Heart right ventricle (tissue), 16 donors: ENCODE results near the gene SRRM2. TPM values are rescaled to one million over a fixed set of nuclear protein-coding genes. Genes with fewer than 3 reads are reported as not detected.

Experiments
- ATAC-seq, 8 donors: fragments of 200-7000 bp; cut with Tn5 transposase; one replicate each; pipeline ENCODE4 v1.9.1; 2020; ENCODE audit warnings: mild to moderate bottlenecking in 8 of 8, moderate library complexity in 8 of 8, moderate number of reproducible peaks in 1 of 8
- DNase-seq, 2 donors: peaks; one replicate each; pipeline ENCODE4 v3.0.0-alpha.2; 2020
- H3K27ac ChIP-seq, 10 donors: fragments of 200-600 bp; sonication (generic) in 2 of 10; one replicate each; pipeline versions ENCODE4 v1.5.0 to v1.8.0; 2020 to 2022; ENCODE audit warnings: mild to moderate bottlenecking in 3 of 10
- H3K27me3 ChIP-seq, 7 donors: fragments of 200-600 bp; one replicate each; pipeline ENCODE4 v1.8.0; 2021 to 2022; ENCODE audit warnings: mild to moderate bottlenecking in 2 of 7
- H3K36me3 ChIP-seq, 9 donors: fragments of 200-600 bp; sonication (generic) in 1 of 9; one replicate each; pipeline versions ENCODE4 v1.5.0 to v1.8.0; 2020 to 2022; ENCODE audit warnings: mild to moderate bottlenecking in 2 of 9
- H3K4me1 ChIP-seq, 9 donors: fragments of 200-600 bp; sonication (generic) in 1 of 9; one replicate each; pipeline versions ENCODE4 v1.5.0 to v1.8.0; 2020 to 2022; ENCODE audit warnings: mild to moderate bottlenecking in 4 of 9
- H3K4me3 ChIP-seq, 10 donors: fragments of 200-600 bp; sonication (generic) in 2 of 10; one replicate each; pipeline versions ENCODE4 v1.5.0 to v1.8.0; 2020 to 2022; ENCODE audit warnings: mild to moderate bottlenecking in 7 of 10, moderate library complexity in 2 of 10
- H3K9me3 ChIP-seq, 11 donors: fragments of 200-600 bp in 10 of 11; sonication (generic) in 2 of 11; one replicate each; pipeline versions ENCODE4 v1.5.0 to v1.8.0; 2013 to 2022; ENCODE audit warnings: mild to moderate bottlenecking in 2 of 11, control low read depth in 1 of 11, moderate library complexity in 1 of 11
- CTCF ChIP-seq, 9 donors: fragments of 200-600 bp; sonication (generic) in 2 of 9; IDR thresholded peaks; one replicate each; pipeline versions ENCODE4 v1.5.0 to v1.8.0; 2021 to 2022; ENCODE audit warnings: antibody characterized with exemption in 9 of 9, mild to moderate bottlenecking in 5 of 9, moderate library complexity in 1 of 9
- WGBS, 2 donors: extraction: QIAGEN DNeasy Blood & Tissue Kit; methylation state at CpG; one replicate each; pipeline ENCODE4 v1.1.7; 2013; ENCODE audit warnings: inconsistent platforms in 1 of 2; 5-methylcytosine and 5-hydroxymethylcytosine counted together
- intact Hi-C, 10 donors: fragments of 100-400 bp; cut with DNase I; formaldehyde crosslinking; loops; one replicate each; pipeline versions ENCODE4 v1.11.1 to v1.14.2; 2022
- polyA plus RNA-seq, 2 donors: library from polyadenylated mRNA; stranded (reverse); fragments of 200-250 nt; gene quantifications; one replicate each; pipeline ENCODE4 v1.2.3, GENCODE V29; 2013
- total RNA-seq, 10 donors: library from RNA; stranded (reverse); fragmentation: NEBNext Ultra II Directional in 3 of 10; extraction: Animal tissue kit (Norgen Biotek cat#: 25700) in 3 of 10; gene quantifications; one replicate each; pipeline versions ENCODE4 v1.2.1 to v1.2.4, GENCODE V29; 2021 to 2023
- donor health status: Arrhythmogenic right ventricular cardiomyopathy.
- donor health status: ischemic (EF 13 %, LVEDD 7.1; RV severe dilation, severe dysfunction).
- donor health status: healthy with polysubstance abuse.
- donor health status: DM: no; HTN: yes; CAD: no.
- donor health status: DM: no; HTN: no; CAD: no.
- donor health status: ischemic (EF 25% LVEDD 6.9; RV normal size, moderate dysfunction).
- donor health status: ischemic (EF 25% LVEDD 5.7; RV mildly dilated, moderate dysfunction).
- donor health status: healthy.
- donor health status: DM: yes; HTN: yes; CAD: no.
- donor health status: Ischemic cardiomyopathy.
- donor health status: ischemic (EF 35%, LVEDD 5.7; RV mildly dilated, moderate dysfunction).
- donor health status: nonischemic (EF 11% LVEDD 7.7; RV severe dilation, severe dysfunction).
- donor health status: DM: yes; HTN: yes; CAD: no.
- donor health status: PGD.
- donor health status: ischemic (EF 29% LVEDD 5.4; RV normal size, mild dysfunction).
- donor health status: nonischemic (EF 23%, LVEDD 6.1; RV moderate dilation, normal function).

The SRRM2 gene
- total and polyA plus RNA-seq, 12 donors: 182 to 1,328 (median 261) TPM

GRCh38 chr16:2787406-2787805 is 35.0 kb downstream of the SRRM2 start, which contains the start of gene PRSS33:
Gene PRSS33, minus strand, starts transcription at chr16:2787560. Its CDS starts 1,013 bp downstream, at chr16:2786547.
- Histone ChIP-seq H3K4me3 (peak within 1 kb of the TSS in 1 of 10 donors; percentile 12), H3K27ac (peak within 1 kb of the TSS in 1 of 10 donors; percentile 20), H3K4me1 (peaks cover 0 to 16% (median 7%) of the 10 kb centered on the region in 9 donors), H3K27me3 (peaks cover 7 to 88% (median 73%) of the 10 kb centered on the region in 7 donors), H3K9me3 (no peaks in the 10 kb centered on the region), H3K36me3 (no peaks in the 10 kb centered on the region)
- DNase-seq (no peak), ATAC-seq (no peak)
- TF ChIP-seq CTCF (IDR thresholded peaks at IDR 0.05): no peak
- intact Hi-C loops: no loop called here
- WGBS, 2 donors: 31 to 41% methylated on average over 10 of the region's 10 CpGs

- no peak for TF ChIP-seq CTCF (IDR thresholded peaks at IDR 0.05)
- peaks cover 7 to 91% (median 76%) of the 10 kb centered on the region in 7 donors for H3K27me3 ChIP-seq
- DNase-seq (no peak), ATAC-seq (no peak)
- peak overlapping the region in 1 of 10 donors; percentile 12 for H3K4me3 ChIP-seq
- H3K36me3 ChIP-seq: no peaks in the 10 kb centered on the region
- WGBS, 2 donors: 32 to 53% methylated on average over 7 of the region's 7 CpGs
- H3K9me3 ChIP-seq: no peaks in the 10 kb centered on the region
- H3K27ac ChIP-seq: peak overlapping the region in 1 of 10 donors; percentile 20
- peaks cover 0 to 20% (median 7%) of the 10 kb centered on the region in 9 donors for H3K4me1 ChIP-seq
- intact Hi-C loops: no loop called here
Measured at GRCh38 chr16:2787961-2788360, 35.5 kb downstream of the SRRM2 start.

- WGBS, 2 donors: 83 to 85% methylated on average over 5 of the region's 5 CpGs
- H3K27ac ChIP-seq: no peak overlapping the region
- no peak overlapping the region for H3K4me3 ChIP-seq
- peaks cover 0 to 32% (median 2%) of the 10 kb centered on the region in 9 donors for H3K4me1 ChIP-seq
- no peaks in the 10 kb centered on the region for H3K36me3 ChIP-seq
- intact Hi-C loops: no loop called here
- no peak for DNase-seq
- no peaks in the 10 kb centered on the region for H3K9me3 ChIP-seq
- H3K27me3 ChIP-seq: peaks cover under 1 to 70% (median 58%) of the 10 kb centered on the region in 7 donors
- ATAC-seq: no peak
- no peak for TF ChIP-seq CTCF (IDR thresholded peaks at IDR 0.05)
Measured at GRCh38 chr16:2790631-2791030, 38.2 kb downstream of the SRRM2 start.

GRCh38 chr16:2791174-2791573 is 38.7 kb downstream of the SRRM2 start:
- Histone ChIP-seq H3K9me3 (no peaks in the 10 kb centered on the region), H3K27ac (no peak overlapping the region), H3K4me1 (peaks cover 0 to 32% (median 0%) of the 10 kb centered on the region in 9 donors), H3K36me3 (no peaks in the 10 kb centered on the region), H3K27me3 (peaks cover 0 to 64% (median 52%) of the 10 kb centered on the region in 7 donors), H3K4me3 (no peak overlapping the region)
- ATAC-seq (no peak), DNase-seq (no peak)
- intact Hi-C loops: no loop called here
- no peak for TF ChIP-seq CTCF (IDR thresholded peaks at IDR 0.05)
- WGBS, 2 donors: 67 to 72% methylated on average over 8 of the region's 8 CpGs
